MM.1S (cell line): ENCODE results near the gene GNPTAB.

Experiments used
- CTCF ChIP-seq: fragments of 300-600 bp; sonication (generic); IDR thresholded peaks from 2 replicates; pipeline ENCODE4 v1.5.1; 2016; ENCODE audit warnings: antibody characterized with exemption, low read length, mixed read lengths
- EZH2 ChIP-seq: fragments of 300-600 bp; sonication (generic); optimal IDR thresholded peaks from 2 replicates; pipeline ENCODE3; 2017; ENCODE audit warnings: low read depth, mild to moderate bottlenecking, antibody characterized with exemption, low read length, mixed read lengths
- EZH2phosphoT487 ChIP-seq: fragments of 300-600 bp; sonication (generic); IDR thresholded peaks from 2 replicates; pipeline ENCODE4 v1.6.1; 2018; ENCODE audit warnings: antibody characterized with exemption, low read length

GRCh38 chr12:101819467-101819866, 11.3 kb downstream of the GNPTAB start:
- TF ChIP-seq EZH2 (no peak), CTCF (no peak), EZH2phosphoT487 (no peak)
